ENCODE data around the gene CAMK1G. TPM values are rescaled to one million over a fixed set of nuclear protein-coding genes. Genes with fewer than 3 reads are reported as not detected.

Gene CAMK1G
- total RNA-seq, 5 donors from 2014 or later (not counting 1 experiment from before 2014, with no cell fraction given): not detected

DNA sequence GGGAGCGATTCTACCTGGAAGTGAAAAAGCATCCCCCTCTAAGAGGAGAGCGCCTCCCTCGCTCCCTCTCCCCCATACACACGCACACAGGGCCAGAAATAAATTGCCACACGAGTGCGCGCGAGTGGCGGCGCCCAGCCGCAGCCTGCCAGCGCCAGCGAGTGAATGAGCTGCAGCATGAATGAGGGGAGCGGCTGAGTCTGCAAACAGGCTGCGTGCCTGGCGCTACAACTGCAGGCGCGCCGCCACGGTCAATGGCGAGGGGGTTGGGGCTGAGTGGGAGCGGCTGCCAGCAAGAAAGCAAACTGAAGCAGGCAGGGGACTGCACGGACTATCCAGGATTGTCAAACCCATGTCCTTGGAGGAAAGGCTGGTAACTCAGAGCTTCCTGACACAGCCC is 2.2 kb downstream of the CAMK1G start:
- Mint-ChIP-seq H3K4me3 (no peak overlapping the region), H3K27me3 (peaks cover 17 to 20% of the 10 kb centered on the region in 2 donors), H3K4me1 (no peaks in the 10 kb centered on the region), H3K36me3 (no peaks in the 10 kb centered on the region), H3K9me3 (no peaks in the 10 kb centered on the region), H3K27ac (no peak overlapping the region)
- Histone ChIP-seq H3K4me3 (ENCODE audit: control insufficient read depth in 1 of 2, extremely low read depth in 1 of 2, low read length in 1 of 2) (no peak overlapping the region), H3K27me3 (replicated peaks in 1 of 2; ENCODE audit: control insufficient read depth in 2 of 2, extremely low read depth in 1 of 2, insufficient read depth in 2 of 2, low read length in 1 of 2) (peaks cover 9 to 37% of the 10 kb centered on the region in 2 experiments), H3K27ac (ENCODE audit: low read length) (no peak overlapping the region), H3K4me1 (ENCODE audit: control insufficient read depth in 1 of 2, extremely low read depth in 1 of 2, insufficient read depth in 2 of 2, low read length in 2 of 2) (no peaks in the 10 kb centered on the region), H3K36me3 (ENCODE audit: control insufficient read depth in 2 of 2, extremely low read depth in 1 of 2, insufficient read depth in 1 of 2, low read length in 1 of 2) (no peaks in the 10 kb centered on the region), H3K9me3 (no peaks in the 10 kb centered on the region)
- 11% methylated on average over 11 of the region's 23 CpGs for WGBS (ENCODE audit: insufficient coverage)
- ChIA-PET CTCF (interaction anchor here (0.6 to 1.5 kb wide), 4 partner anchors 10 to 1831 kb away, joined by 3 to 7 read pairs (median 4); no protein-coding TSS in a partner anchor), POLR2A (no interaction called here)
- peak in 3 of 35 experiments; percentile 1 to 9 (median 2) for DNase-seq
- ATAC-seq (replicated peaks in 1 of 4): peak in 2 of 4 experiments; percentile 36 to 37

DNA sequence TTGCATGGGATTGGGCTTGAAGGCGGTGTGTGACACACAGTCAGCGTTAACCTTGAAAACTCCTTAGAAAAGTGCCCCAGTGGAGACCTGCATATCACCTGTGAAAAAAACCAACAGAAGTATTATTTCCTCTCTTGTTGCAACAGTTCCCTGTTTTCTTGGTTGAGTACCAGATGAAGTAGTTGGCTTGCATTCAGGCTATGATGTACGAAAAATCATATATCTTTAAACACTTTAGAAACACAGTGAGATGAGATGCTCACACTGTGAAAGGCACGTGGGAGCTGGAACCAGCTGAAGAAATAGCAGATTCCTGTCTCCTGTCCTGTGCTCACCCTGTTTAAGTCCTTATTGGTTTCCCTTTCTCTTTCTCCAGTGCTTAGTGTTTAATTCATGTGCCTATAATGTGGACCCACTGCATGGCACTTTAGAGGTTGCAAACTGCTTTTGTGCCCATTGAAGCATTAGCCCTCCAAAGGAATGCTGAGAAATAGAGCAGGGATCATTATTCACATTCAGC is 2.8 kb downstream of the CAMK1G start:
- ChIA-PET POLR2A (no interaction called here), CTCF (interaction anchor here (0.6 to 1.5 kb wide), 3 partner anchors 11 to 1832 kb away, joined by 3 to 5 read pairs (median 4); no protein-coding TSS in a partner anchor)
- Histone ChIP-seq H3K27ac (ENCODE audit: low read length) (no peak overlapping the region), H3K36me3 (ENCODE audit: control insufficient read depth in 2 of 2, extremely low read depth in 1 of 2, insufficient read depth in 1 of 2, low read length in 1 of 2) (no peaks in the 10 kb centered on the region), H3K4me3 (ENCODE audit: control insufficient read depth in 1 of 2, extremely low read depth in 1 of 2, low read length in 1 of 2) (no peak overlapping the region), H3K9me3 (no peaks in the 10 kb centered on the region), H3K4me1 (ENCODE audit: control insufficient read depth in 1 of 2, extremely low read depth in 1 of 2, insufficient read depth in 2 of 2, low read length in 2 of 2) (no peaks in the 10 kb centered on the region), H3K27me3 (replicated peaks in 1 of 2; ENCODE audit: control insufficient read depth in 2 of 2, extremely low read depth in 1 of 2, insufficient read depth in 2 of 2, low read length in 1 of 2) (peaks cover 9 to 37% of the 10 kb centered on the region in 2 experiments)
- Mint-ChIP-seq H3K27ac (no peak overlapping the region), H3K36me3 (no peaks in the 10 kb centered on the region), H3K27me3 (peaks cover 17 to 20% of the 10 kb centered on the region in 2 donors), H3K4me1 (no peaks in the 10 kb centered on the region), H3K9me3 (no peaks in the 10 kb centered on the region), H3K4me3 (no peak overlapping the region)
- WGBS (ENCODE audit: insufficient coverage): 100% methylated on average over 1 of the region's 4 CpGs
- DNase-seq (no peak), ATAC-seq (replicated peaks in 1 of 4) (no peak)

DNA sequence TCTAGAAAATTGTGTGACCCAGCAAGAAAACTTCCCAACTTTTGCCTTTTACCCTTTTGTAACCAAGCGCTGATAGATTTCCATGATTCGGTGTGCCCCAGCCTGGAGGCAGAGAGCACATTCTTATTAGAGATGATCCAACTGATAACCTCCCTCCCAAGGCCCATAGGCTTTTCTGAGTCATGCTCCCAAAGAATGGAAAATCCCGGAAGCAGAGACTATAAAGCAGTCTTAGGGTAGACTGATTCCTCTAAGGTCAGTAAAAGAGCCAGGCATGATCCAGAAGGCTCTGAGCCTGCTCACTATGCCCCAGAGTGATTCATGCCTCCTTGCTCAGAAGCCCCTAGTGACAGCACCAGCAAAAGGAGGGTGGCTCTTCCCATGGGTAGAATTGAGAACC is 4.3 kb downstream of the CAMK1G start:
- Mint-ChIP-seq H3K4me1 (no peaks in the 10 kb centered on the region), H3K27me3 (peaks cover 20 to 21% of the 10 kb centered on the region in 2 donors)
- CTCF ChIA-PET: no interaction called here

DNA sequence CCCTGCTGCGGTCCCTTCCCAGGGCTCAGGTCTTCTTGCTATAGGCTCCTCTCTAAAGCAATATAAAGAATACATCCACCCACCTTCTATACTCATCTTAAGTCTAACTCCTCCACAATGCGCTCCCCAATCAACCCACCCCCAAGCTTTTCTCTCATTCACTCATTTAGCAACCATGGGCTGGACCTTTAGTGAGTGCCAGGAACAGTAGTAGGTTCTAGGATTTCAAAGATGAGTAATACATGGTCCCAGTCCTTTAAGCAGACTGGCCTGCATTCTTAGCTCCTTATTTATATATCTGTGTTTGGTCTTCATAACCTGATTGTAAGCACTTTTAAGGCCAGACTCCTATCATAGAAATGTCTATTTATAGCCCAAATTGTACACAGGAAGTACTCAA is 5.9 kb downstream of the CAMK1G start:
- POLR2A ChIA-PET: no interaction called here
- H3K27me3 Mint-ChIP-seq: peaks cover 21 to 30% of the 10 kb centered on the region in 2 donors
- no peak overlapping the region for H3K27ac Mint-ChIP-seq
- H3K9me3 ChIP-seq: no peaks in the 10 kb centered on the region
- H3K36me3 ChIP-seq (ENCODE audit: control insufficient read depth in 2 of 2, extremely low read depth in 1 of 2, insufficient read depth in 1 of 2, low read length in 1 of 2): no peaks in the 10 kb centered on the region
- H3K4me3 Mint-ChIP-seq: no peak overlapping the region
- CTCF ChIA-PET: no interaction called here
- WGBS (ENCODE audit: insufficient coverage): 100% methylated on average over 1 of the region's 2 CpGs
- H3K4me3 ChIP-seq (ENCODE audit: control insufficient read depth in 1 of 2, extremely low read depth in 1 of 2, low read length in 1 of 2): no peak overlapping the region
- no peaks in the 10 kb centered on the region for H3K36me3 Mint-ChIP-seq
- peaks cover 3 to 27% of the 10 kb centered on the region in 2 experiments for H3K27me3 ChIP-seq (replicated peaks in 1 of 2; ENCODE audit: control insufficient read depth in 2 of 2, extremely low read depth in 1 of 2, insufficient read depth in 2 of 2, low read length in 1 of 2)
- H3K4me1 Mint-ChIP-seq: no peaks in the 10 kb centered on the region
- ATAC-seq (replicated peaks in 1 of 4) (no peak), DNase-seq (no peak)
- no peaks in the 10 kb centered on the region for H3K9me3 Mint-ChIP-seq
- H3K27ac ChIP-seq (ENCODE audit: low read length): no peak overlapping the region
- no peaks in the 10 kb centered on the region for H3K4me1 ChIP-seq (ENCODE audit: control insufficient read depth in 1 of 2, extremely low read depth in 1 of 2, insufficient read depth in 2 of 2, low read length in 2 of 2)

More for the DNA sequence above, 4.3 kb downstream of the CAMK1G start:
- H3K4me3 Mint-ChIP-seq: no peak overlapping the region
- no peaks in the 10 kb centered on the region for H3K36me3 ChIP-seq (ENCODE audit: control insufficient read depth in 2 of 2, extremely low read depth in 1 of 2, insufficient read depth in 1 of 2, low read length in 1 of 2)
- WGBS (ENCODE audit: insufficient coverage): 100% methylated on average over 2 of the region's 3 CpGs
- DNase-seq (no peak), ATAC-seq (replicated peaks in 1 of 4) (no peak)
- POLR2A ChIA-PET: no interaction called here
- no peak overlapping the region for H3K4me3 ChIP-seq (ENCODE audit: control insufficient read depth in 1 of 2, extremely low read depth in 1 of 2, low read length in 1 of 2)
- H3K9me3 Mint-ChIP-seq: no peaks in the 10 kb centered on the region
- peaks cover 6 to 39% of the 10 kb centered on the region in 2 experiments for H3K27me3 ChIP-seq (replicated peaks in 1 of 2; ENCODE audit: control insufficient read depth in 2 of 2, extremely low read depth in 1 of 2, insufficient read depth in 2 of 2, low read length in 1 of 2)
- H3K27ac ChIP-seq (ENCODE audit: low read length): no peak overlapping the region
- H3K9me3 ChIP-seq: no peaks in the 10 kb centered on the region
- H3K27ac Mint-ChIP-seq: no peak overlapping the region
- no peaks in the 10 kb centered on the region for H3K4me1 ChIP-seq (ENCODE audit: control insufficient read depth in 1 of 2, extremely low read depth in 1 of 2, insufficient read depth in 2 of 2, low read length in 2 of 2)
- no peaks in the 10 kb centered on the region for H3K36me3 Mint-ChIP-seq

DNA sequence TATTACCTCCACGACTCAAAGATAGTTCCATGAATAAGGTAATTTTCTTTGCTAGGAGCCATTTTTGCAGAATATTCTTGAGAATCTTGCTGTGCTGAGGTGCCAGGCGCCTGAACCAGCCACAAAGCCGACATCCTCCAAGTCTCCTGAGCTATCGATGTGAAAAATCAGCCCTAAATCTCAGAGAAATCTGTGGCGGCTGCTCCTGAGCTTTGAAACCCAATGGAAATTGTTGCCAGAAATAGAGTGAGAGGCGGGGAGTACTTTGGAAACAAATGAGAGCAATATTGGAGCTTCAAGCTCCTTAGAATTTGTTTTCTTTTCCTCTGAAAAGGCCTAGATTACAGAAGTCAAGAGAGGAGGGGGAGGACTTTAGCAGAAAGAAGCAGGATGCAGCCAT is 6.3 kb downstream of the CAMK1G start:
- ChIA-PET POLR2A (no interaction called here), CTCF (interaction anchor here in 1 of 2 donors (1.4 kb wide), 1 partner anchor 14 kb away, joined by 3 read pairs; no protein-coding TSS in a partner anchor)
- H3K27me3 ChIP-seq (replicated peaks in 1 of 2; ENCODE audit: control insufficient read depth in 2 of 2, extremely low read depth in 1 of 2, insufficient read depth in 2 of 2, low read length in 1 of 2): peaks cover 3 to 24% of the 10 kb centered on the region in 2 experiments
- Mint-ChIP-seq H3K4me3 (no peak overlapping the region), H3K27ac (no peak overlapping the region), H3K36me3 (no peaks in the 10 kb centered on the region), H3K9me3 (no peaks in the 10 kb centered on the region), H3K27me3 (peaks cover 22 to 30% of the 10 kb centered on the region in 2 donors), H3K4me1 (no peaks in the 10 kb centered on the region)
- no peaks in the 10 kb centered on the region for H3K9me3 ChIP-seq
- DNase-seq: no peak
- H3K4me3 ChIP-seq (ENCODE audit: control insufficient read depth in 1 of 2, extremely low read depth in 1 of 2, low read length in 1 of 2): no peak overlapping the region
- H3K27ac ChIP-seq (ENCODE audit: low read length): no peak overlapping the region
- 89% methylated on average over 5 of the region's 6 CpGs for WGBS (ENCODE audit: insufficient coverage)
- H3K4me1 ChIP-seq (ENCODE audit: control insufficient read depth in 1 of 2, extremely low read depth in 1 of 2, insufficient read depth in 2 of 2, low read length in 2 of 2): no peaks in the 10 kb centered on the region
- no peak for ATAC-seq (replicated peaks in 1 of 4)
- H3K36me3 ChIP-seq (ENCODE audit: control insufficient read depth in 2 of 2, extremely low read depth in 1 of 2, insufficient read depth in 1 of 2, low read length in 1 of 2): no peaks in the 10 kb centered on the region

DNA sequence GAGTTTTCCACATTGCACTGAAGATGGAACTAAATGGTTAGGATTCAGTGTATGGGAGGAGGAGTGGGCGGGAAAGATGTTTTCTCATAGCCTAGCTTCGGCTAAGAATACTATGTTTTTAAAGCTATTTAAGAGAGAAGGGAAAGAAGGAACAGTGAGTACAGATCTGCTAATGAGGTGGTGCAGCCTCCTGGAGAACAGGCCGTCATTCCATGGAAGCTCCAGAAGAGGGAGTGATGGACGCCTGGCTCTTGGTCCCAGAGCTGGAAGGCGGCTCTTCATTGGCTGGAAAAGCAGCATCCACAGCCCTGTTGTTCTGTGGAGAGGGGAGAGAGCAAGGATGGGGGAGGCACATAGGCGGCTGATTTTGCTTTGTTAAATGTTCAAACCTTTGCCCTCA is 6.9 kb downstream of the CAMK1G start:
- H3K27me3 Mint-ChIP-seq: peaks cover 26 to 30% of the 10 kb centered on the region in 2 donors
- Histone ChIP-seq H3K27ac (ENCODE audit: low read length) (no peak overlapping the region), H3K4me1 (ENCODE audit: control insufficient read depth in 1 of 2, extremely low read depth in 1 of 2, insufficient read depth in 2 of 2, low read length in 2 of 2) (no peaks in the 10 kb centered on the region), H3K36me3 (ENCODE audit: control insufficient read depth in 2 of 2, extremely low read depth in 1 of 2, insufficient read depth in 1 of 2, low read length in 1 of 2) (no peaks in the 10 kb centered on the region), H3K4me3 (ENCODE audit: control insufficient read depth in 1 of 2, extremely low read depth in 1 of 2, low read length in 1 of 2) (no peak overlapping the region), H3K9me3 (no peaks in the 10 kb centered on the region), H3K27me3 (replicated peaks in 1 of 2; ENCODE audit: control insufficient read depth in 2 of 2, extremely low read depth in 1 of 2, insufficient read depth in 2 of 2, low read length in 1 of 2) (peaks cover 3 to 18% of the 10 kb centered on the region in 2 experiments)
- H3K4me1 Mint-ChIP-seq: no peaks in the 10 kb centered on the region
- ATAC-seq (replicated peaks in 1 of 4) (no peak), DNase-seq (no peak)
- ChIA-PET CTCF (interaction anchor here in 1 of 2 donors (1.4 kb wide), 1 partner anchor 14 kb away, joined by 3 read pairs; no protein-coding TSS in a partner anchor), POLR2A (no interaction called here)
- H3K9me3 Mint-ChIP-seq: no peaks in the 10 kb centered on the region
- 87% methylated on average over 5 of the region's 6 CpGs for whole genome bisulfite sequencing (ENCODE audit: insufficient coverage)
- H3K36me3 Mint-ChIP-seq: no peaks in the 10 kb centered on the region
- H3K4me3 Mint-ChIP-seq: no peak overlapping the region
- no peak overlapping the region for H3K27ac Mint-ChIP-seq

Data from T-cell (primary cell).